ENCODE data around the gene KDM2B.

DNA sequence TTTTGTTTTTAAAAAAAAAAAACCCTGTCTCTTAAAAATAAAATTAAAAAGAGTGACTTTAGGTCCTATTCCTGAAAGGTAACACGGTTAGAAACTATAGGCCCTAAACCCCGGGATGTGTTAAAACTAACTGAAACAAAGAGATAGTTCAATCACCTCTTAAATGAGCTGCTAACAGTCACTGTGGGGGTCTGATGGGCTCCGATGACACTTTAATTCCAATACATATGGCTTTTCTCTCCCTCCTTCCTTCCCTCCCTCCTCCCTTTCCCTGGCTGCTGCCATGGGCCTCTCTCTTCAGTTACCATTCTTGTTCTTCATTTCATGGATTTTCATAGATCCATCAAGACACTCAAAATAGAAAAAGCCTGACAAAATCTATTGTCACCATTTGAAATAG, 104.3 kb downstream of the KDM2B start:
- TF ChIP-seq, protein P1, sequence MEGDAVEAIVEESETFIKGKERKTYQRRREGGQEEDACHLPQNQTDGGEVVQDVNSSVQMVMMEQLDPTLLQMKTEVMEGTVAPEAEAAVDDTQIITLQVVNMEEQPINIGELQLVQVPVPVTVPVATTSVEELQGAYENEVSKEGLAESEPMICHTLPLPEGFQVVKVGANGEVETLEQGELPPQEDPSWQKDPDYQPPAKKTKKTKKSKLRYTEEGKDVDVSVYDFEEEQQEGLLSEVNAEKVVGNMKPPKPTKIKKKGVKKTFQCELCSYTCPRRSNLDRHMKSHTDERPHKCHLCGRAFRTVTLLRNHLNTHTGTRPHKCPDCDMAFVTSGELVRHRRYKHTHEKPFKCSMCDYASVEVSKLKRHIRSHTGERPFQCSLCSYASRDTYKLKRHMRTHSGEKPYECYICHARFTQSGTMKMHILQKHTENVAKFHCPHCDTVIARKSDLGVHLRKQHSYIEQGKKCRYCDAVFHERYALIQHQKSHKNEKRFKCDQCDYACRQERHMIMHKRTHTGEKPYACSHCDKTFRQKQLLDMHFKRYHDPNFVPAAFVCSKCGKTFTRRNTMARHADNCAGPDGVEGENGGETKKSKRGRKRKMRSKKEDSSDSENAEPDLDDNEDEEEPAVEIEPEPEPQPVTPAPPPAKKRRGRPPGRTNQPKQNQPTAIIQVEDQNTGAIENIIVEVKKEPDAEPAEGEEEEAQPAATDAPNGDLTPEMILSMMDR (IDR thresholded peaks at IDR 0.05), result no peak
- TF ChIP-seq POLR2AphosphoS5 (IDR thresholded peaks at IDR 0.05), result no peak
- TF ChIP-seq POLR2A (IDR thresholded peaks at IDR 0.05), result no peak
